AG10803 (cell line): ENCODE data around the gene SERPINA10.

ENCODE experiments used
- DNase-seq: peaks from one replicate; pipeline ENCODE4 v3.0.0; 2010; ENCODE audit warnings: low read depth
- H3K4me3 ChIP-seq: 2 replicates; pipeline ENCODE4 v1.5.1; 2011; ENCODE audit warnings: mild to moderate bottlenecking, low read length, control low read depth
- CTCF ChIP-seq: conservative IDR thresholded peaks from 2 replicates; pipeline ENCODE4 v1.5.1; 2011; ENCODE audit warnings: mild to moderate bottlenecking, low read length, control low read depth, inconsistent platforms

SERPINA10 gene

GRCh38 chr14:94293578-94293924 lies 483 bp upstream of the SERPINA10 start:
- no peak overlapping the region for H3K4me3 ChIP-seq
- TF ChIP-seq CTCF: no peak
- no peak for DNase-seq

- H3K4me3 ChIP-seq: no peak overlapping the region
- TF ChIP-seq CTCF: no peak
Measured at GRCh38 chr14:94292526-94292871, 569 bp downstream of the SERPINA10 start.

GRCh38 chr14:94291906-94292525 lies 1.1 kb downstream of the SERPINA10 start:
- no peak for DNase-seq
- no peak overlapping the region for H3K4me3 ChIP-seq
- no peak for TF ChIP-seq CTCF

More at GRCh38 chr14:94292526-94292871, 569 bp downstream of the SERPINA10 start:
- no peak for DNase-seq

- TF ChIP-seq CTCF: no peak
- no peak for DNase-seq
- no peak overlapping the region for H3K4me3 ChIP-seq
Measured at GRCh38 chr14:94291159-94291905, 1.7 kb downstream of the SERPINA10 start.

GRCh38 chr14:94290197-94290596 lies 2.9 kb downstream of the SERPINA10 start:
- H3K4me3 ChIP-seq: no peak overlapping the region
- TF ChIP-seq CTCF: no peak
- DNase-seq: no peak

GRCh38 chr14:94288610-94289465 lies 4.2 kb downstream of the SERPINA10 start:
- no peak overlapping the region for H3K4me3 ChIP-seq
- no peak for TF ChIP-seq CTCF
- no peak for DNase-seq
